Dendritic cell treated with granulocyte-macrophage colony-stimulating factor and Interleukin-4, amounts not matched to agents 40 ng/mL and 50 ng/mL, for 4 days (primary cell): Measurements from ENCODE around the gene RS1.

Experiments
- H3K27ac Mint-ChIP-seq: one replicate; pipeline ENCODE4 v1.8.0; 2022; ENCODE audit warnings: mild to moderate bottlenecking, mixed read lengths
- H3K27me3 Mint-ChIP-seq: one replicate; pipeline ENCODE4 v1.8.0; 2022; ENCODE audit warnings: mild to moderate bottlenecking, mixed read lengths
- H3K36me3 Mint-ChIP-seq: one replicate; pipeline ENCODE4 v1.8.0; 2022; ENCODE audit warnings: low read depth, mixed read lengths
- H3K4me1 Mint-ChIP-seq: one replicate; pipeline ENCODE4 v1.8.0; 2022; ENCODE audit warnings: low read depth, mixed read lengths
- H3K4me3 Mint-ChIP-seq: one replicate; pipeline ENCODE4 v1.8.0; 2022; ENCODE audit warnings: mild to moderate bottlenecking, moderate library complexity, mixed read lengths
- H3K9me3 Mint-ChIP-seq: one replicate; pipeline ENCODE4 v1.8.0; 2022; ENCODE audit warnings: mixed read lengths
- intact Hi-C: fragments of 100-400 bp; cut with micrococcal nuclease; formaldehyde crosslinking; loops from one replicate; pipeline ENCODE4 v1.15.0; 2022

Gene RS1

DNA sequence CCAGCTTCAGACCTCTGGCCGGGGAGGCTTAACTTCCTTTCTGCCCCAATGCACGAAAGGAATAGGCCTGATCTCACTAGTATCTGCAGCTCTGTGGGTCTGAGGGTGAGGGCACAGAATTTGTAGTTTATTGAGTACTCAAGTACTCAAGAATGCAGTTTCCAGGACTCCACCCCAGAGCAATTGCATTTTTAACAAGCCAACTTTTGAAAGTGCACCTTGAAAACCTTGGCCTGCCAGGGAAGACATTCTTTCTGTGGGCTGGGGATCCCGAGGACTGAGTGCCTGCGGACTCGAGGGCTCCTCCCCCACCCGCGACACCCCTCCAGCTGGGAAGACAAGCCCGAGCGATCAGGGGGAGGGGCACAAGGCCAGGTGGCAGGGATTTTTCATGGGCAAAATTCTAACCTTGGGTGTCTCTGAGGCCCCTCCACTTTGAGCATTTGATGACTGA is 22.4 kb downstream of the RS1 start:
- no peaks in the 10 kb centered on the region for H3K36me3 Mint-ChIP-seq
- intact Hi-C loops, result no loop called here
- H3K4me1 Mint-ChIP-seq, result peaks cover 14% of the 10 kb centered on the region
- peaks cover 5% of the 10 kb centered on the region for H3K27me3 Mint-ChIP-seq
- H3K9me3 Mint-ChIP-seq, result no peaks in the 10 kb centered on the region
- H3K4me3 Mint-ChIP-seq, result no peak overlapping the region
- H3K27ac Mint-ChIP-seq, result no peak overlapping the region

DNA sequence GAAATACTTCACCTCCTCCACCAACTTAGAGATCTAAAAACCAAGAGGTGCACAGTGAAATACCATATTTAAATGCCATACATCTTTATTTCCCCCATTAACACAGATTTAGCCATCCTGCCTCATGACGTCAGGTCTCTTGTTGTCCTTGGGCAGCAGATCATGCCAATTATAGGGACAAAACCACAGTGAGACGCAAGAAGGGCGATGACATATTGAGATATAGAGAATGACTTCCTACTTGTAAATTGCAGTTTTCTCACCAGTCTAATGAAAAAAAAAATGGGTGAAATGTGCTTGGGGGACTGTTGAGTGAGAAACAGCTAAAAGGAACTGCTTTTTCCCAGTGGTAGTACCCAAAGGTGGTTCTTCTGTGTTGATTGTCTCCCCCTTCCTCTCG is 24.3 kb downstream of the RS1 start:
- peaks cover 5% of the 10 kb centered on the region for H3K27me3 Mint-ChIP-seq
- H3K4me1 Mint-ChIP-seq, result peaks cover 14% of the 10 kb centered on the region
- no peak overlapping the region for H3K27ac Mint-ChIP-seq
- H3K36me3 Mint-ChIP-seq, result no peaks in the 10 kb centered on the region
- intact Hi-C loops, result no loop called here
- no peaks in the 10 kb centered on the region for H3K9me3 Mint-ChIP-seq
- H3K4me3 Mint-ChIP-seq, result no peak overlapping the region

DNA sequence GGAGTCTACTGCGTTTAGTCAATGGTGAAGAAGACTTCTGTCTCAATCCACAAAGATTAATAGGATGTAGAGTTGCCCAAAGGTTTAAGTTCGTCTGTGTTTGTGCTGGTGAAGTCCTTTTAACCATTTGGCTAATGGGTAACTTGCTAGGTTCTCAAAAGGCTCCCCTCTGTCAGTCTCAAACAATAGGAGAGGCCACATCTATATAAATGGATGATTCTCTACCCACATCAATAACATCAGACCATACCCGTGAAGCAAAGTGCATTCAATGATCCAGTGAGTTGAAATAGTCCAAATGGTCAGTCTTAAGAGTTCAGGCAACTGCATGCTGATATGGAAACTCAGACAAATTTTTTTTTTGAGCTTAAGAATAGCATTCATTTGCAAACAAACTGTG is 28.1 kb downstream of the RS1 start:
- intact Hi-C loops, result no loop called here
- H3K9me3 Mint-ChIP-seq, result no peaks in the 10 kb centered on the region
- no peaks in the 10 kb centered on the region for H3K36me3 Mint-ChIP-seq
- H3K27me3 Mint-ChIP-seq, result peaks cover 5% of the 10 kb centered on the region
- H3K4me3 Mint-ChIP-seq, result no peak overlapping the region
- peaks cover 5% of the 10 kb centered on the region for H3K4me1 Mint-ChIP-seq
- no peak overlapping the region for H3K27ac Mint-ChIP-seq

DNA sequence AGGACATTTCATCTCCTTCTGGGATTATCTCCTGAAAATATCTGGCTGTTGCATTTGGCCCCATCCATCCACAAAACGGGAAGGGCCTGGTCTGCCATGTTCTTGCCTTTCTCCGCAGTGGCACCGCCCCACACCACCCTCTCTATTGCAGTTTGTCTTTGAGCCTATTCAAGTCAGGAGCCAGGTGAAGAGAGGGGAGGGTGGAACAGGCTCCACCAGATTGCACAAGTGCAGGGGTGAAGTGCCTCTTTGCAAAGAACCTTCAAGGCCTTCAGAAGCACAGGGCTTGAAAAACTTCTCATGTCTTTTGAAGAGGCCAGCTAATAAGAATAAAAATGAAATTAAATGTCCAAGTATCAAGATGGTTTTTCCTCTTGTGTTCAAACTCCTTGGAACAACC is 28.7 kb downstream of the RS1 start:
- Mint-ChIP-seq H3K27ac (no peak overlapping the region), H3K27me3 (peaks cover 5% of the 10 kb centered on the region), H3K4me1 (peaks cover 5% of the 10 kb centered on the region), H3K9me3 (no peaks in the 10 kb centered on the region), H3K36me3 (no peaks in the 10 kb centered on the region), H3K4me3 (no peak overlapping the region)
- intact Hi-C loops, result no loop called here

DNA sequence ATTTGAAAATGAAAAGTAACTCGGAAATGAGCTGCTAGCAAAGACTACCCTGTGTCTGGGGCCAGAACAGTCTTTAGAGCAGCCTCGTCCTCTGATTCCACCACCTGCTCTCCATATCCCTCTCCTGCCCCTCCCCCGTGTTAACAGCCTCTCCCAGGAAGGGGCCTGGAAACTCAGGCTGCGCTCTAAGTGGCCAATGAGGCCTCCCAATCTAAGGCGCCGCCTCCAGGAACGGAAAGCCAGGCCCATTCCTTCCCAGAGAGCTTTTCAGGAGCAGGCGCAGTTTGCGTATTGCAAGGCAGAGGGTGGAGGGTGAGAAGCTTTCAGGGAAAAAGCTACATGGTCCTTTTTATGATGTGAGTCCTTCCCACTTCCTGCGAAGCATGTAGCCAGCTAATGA is 31.2 kb downstream of the RS1 start:
- Mint-ChIP-seq H3K27me3 (peaks cover 1% of the 10 kb centered on the region), H3K4me3 (no peak overlapping the region), H3K36me3 (no peaks in the 10 kb centered on the region), H3K4me1 (no peaks in the 10 kb centered on the region), H3K9me3 (no peaks in the 10 kb centered on the region), H3K27ac (no peak overlapping the region)
- intact Hi-C loops, result no loop called here

DNA sequence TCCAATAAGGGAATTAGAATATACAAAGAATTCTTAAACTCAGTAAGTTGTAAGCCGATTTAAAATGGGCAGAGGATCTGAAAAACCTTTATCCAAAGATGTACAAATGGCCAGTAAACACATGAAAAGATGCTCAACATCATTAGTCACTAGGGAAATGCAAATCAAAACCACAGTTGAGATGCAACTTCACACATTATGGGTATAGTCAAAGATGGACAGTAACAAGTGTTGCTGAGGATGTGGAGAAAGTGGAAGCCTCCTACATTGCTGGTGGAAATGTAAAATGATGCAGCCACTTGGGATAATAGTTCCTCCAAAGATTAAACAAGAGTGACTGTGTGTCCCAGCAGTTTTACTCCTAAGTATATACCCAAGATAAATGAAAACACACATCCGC is 32.6 kb downstream of the RS1 start:
- Mint-ChIP-seq H3K9me3 (no peaks in the 10 kb centered on the region), H3K4me1 (no peaks in the 10 kb centered on the region), H3K27ac (no peak overlapping the region), H3K27me3 (no peaks in the 10 kb centered on the region), H3K36me3 (no peaks in the 10 kb centered on the region), H3K4me3 (no peak overlapping the region)
- intact Hi-C loops, result no loop called here

DNA sequence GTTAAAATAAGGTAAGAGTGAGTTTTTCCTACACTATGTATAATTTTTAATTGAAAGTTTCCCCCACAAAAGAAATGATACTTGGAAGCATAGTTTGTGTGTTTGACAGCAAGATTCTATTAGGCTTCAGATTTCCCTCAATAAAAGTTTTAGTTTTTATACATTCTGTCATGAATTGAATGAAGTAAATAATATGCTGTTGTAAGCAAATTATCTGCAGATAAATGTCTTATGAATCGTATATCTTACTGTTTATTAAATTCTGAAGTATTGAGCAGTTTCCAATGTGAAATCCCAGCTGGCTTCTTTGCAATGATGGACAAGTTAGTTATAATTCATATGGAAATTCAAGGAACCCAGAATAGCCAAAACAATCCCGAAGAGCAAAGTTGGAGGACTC is 33.5 kb downstream of the RS1 start:
- Mint-ChIP-seq H3K36me3 (no peaks in the 10 kb centered on the region), H3K4me1 (no peaks in the 10 kb centered on the region), H3K27me3 (no peaks in the 10 kb centered on the region), H3K4me3 (no peak overlapping the region), H3K27ac (no peak overlapping the region), H3K9me3 (no peaks in the 10 kb centered on the region)
- intact Hi-C loops, result no loop called here

DNA sequence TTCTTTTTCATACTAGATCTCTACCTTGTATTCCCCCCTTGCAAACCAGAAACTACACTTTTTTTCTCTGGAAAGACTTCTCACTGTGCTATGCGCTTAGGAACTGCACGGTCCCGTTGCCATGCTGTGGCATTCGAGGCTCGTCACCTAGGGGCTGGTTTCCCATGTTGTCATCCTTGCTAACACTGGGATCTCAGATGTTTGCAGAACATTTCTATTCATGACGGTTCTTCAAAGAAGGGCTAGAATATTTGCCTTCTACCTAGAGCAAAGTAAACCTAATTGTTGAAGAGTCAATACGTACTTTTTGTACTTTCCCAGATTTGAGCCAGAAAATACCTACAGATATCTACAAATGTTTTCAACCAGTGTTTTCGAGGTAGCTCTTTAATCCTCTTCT is 41.0 kb downstream of the RS1 start:
- no peaks in the 10 kb centered on the region for H3K9me3 Mint-ChIP-seq
- H3K4me1 Mint-ChIP-seq, result no peaks in the 10 kb centered on the region
- H3K4me3 Mint-ChIP-seq, result no peak overlapping the region
- intact Hi-C loops, result no loop called here
- no peak overlapping the region for H3K27ac Mint-ChIP-seq
- no peaks in the 10 kb centered on the region for H3K27me3 Mint-ChIP-seq
- peaks cover 34% of the 10 kb centered on the region for H3K36me3 Mint-ChIP-seq

DNA sequence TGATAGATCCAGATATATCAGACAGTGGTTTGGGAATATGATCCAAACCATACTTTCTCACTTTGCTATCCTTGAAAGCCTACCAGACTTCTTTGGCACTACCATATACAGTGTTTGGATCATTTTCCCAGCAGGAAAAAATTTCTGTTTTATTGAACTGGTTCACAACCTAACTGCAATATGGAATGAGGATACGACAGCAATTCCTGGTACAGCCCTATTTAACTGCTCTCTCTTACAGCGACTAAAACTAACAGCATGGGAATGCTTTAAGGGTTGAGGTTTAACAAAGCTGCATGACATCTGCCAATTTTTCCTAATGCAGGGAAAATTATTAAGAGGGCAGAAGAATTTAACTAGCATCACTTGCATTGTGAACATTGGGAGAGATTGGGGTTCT is 47.3 kb downstream of the RS1 start:
- H3K4me3 Mint-ChIP-seq, result no peak overlapping the region
- no peaks in the 10 kb centered on the region for H3K9me3 Mint-ChIP-seq
- no peaks in the 10 kb centered on the region for H3K4me1 Mint-ChIP-seq
- no peaks in the 10 kb centered on the region for H3K27me3 Mint-ChIP-seq
- intact Hi-C loops, result no loop called here
- peaks cover 35% of the 10 kb centered on the region for H3K36me3 Mint-ChIP-seq
- H3K27ac Mint-ChIP-seq, result no peak overlapping the region

DNA sequence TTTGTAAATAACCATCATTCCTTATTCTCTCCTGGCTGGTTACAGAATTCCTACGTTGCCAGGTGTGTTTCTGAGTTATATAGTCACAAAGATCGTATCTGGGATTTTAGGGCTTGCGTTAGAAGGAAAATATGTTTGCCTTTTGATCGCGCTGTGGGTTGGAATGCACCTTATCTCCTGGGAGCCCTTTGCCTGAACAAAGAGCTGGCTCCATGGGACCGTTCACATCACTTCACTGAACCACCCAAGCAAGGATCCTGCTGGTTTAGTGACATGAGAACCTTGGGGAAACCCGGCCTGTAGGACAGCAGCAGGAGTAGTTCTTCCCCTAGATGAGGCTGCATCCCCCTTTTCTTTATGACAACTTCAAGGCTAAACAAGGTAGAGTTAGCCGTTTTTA is 51.6 kb downstream of the RS1 start:
- Mint-ChIP-seq H3K27ac (no peak overlapping the region), H3K4me3 (no peak overlapping the region), H3K36me3 (peaks cover 14% of the 10 kb centered on the region), H3K9me3 (no peaks in the 10 kb centered on the region), H3K4me1 (peaks cover 16% of the 10 kb centered on the region), H3K27me3 (no peaks in the 10 kb centered on the region)
- intact Hi-C loops, result no loop called here

DNA sequence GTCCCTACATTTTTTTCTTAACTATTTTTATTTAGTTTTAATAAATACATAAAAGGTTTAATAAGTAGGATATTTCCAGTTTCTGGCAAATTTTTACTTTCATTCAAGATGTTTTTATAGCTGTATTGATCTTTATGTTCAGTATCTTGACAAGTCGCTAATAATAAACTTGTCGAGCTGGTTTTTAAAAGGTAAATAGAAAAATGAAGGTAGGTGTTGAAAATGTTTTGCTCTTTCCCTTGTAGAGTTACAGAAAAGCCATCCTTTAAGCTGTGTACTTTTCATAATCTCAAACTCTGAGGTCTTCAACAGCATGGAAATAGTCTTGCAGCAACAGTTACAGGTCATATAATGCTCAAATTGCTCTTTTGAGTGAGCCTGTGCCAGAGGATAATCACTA is 52.6 kb downstream of the RS1 start:
- intact Hi-C loops, result no loop called here
- no peaks in the 10 kb centered on the region for H3K27me3 Mint-ChIP-seq
- H3K4me1 Mint-ChIP-seq, result peaks cover 16% of the 10 kb centered on the region
- no peak overlapping the region for H3K27ac Mint-ChIP-seq
- H3K4me3 Mint-ChIP-seq, result no peak overlapping the region
- peaks cover 7% of the 10 kb centered on the region for H3K36me3 Mint-ChIP-seq
- H3K9me3 Mint-ChIP-seq, result no peaks in the 10 kb centered on the region

DNA sequence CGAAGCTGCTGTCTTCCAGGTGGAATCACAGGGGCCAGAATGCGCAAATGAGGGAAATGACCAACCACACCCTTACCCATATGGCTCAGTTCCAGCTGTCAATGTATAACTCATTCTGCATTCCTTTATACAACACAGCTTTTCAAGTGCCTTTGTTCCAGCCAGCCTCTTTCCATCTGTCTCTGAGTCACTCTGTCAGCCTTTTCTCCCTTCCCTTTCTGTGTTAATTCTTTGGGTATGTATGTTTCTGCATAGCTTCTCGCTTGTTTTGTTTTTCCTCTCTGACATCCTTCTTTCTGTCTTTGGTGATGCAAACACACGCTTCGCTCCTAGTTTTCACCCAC is 54.5 kb downstream of the RS1 start:
- H3K27me3 Mint-ChIP-seq, result no peaks in the 10 kb centered on the region
- H3K36me3 Mint-ChIP-seq, result peaks cover 14% of the 10 kb centered on the region
- H3K4me3 Mint-ChIP-seq, result no peak overlapping the region
- intact Hi-C loops, result no loop called here
- no peaks in the 10 kb centered on the region for H3K9me3 Mint-ChIP-seq
- H3K4me1 Mint-ChIP-seq, result peaks cover 16% of the 10 kb centered on the region
- H3K27ac Mint-ChIP-seq, result no peak overlapping the region

DNA sequence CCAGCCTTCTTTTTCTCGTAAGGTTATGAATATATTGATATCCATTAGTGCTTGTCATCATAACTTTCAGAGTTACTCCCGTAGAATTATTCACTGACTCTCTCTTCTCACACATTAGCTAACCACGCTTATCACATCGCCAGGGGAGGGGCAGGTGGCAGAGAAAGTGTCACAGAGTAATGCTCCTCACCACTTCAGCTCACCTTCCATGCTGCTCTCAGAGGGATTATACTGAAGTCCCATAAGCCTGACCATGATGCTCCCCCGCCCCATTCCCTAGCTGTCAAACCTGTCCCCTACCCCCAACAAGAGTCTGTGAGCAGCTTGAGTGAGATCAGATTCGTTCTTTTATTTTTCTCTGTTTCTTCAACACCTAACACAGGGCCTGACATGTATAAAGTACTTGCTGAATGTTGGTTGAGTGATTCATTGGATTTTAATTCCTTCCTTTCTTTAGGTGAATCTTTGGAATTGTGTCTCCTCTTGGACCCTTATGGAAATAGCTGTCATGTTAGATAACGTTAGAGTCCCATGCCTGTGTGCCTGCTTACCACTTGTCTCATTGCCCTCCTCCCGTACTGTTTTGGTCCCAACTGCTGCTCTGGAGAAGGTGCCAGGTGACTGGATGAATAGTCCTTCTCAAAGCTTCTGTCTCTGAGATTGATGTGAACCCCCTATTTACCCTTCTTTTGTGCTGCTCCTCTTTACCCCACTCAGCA is 55.1 kb downstream of the RS1 start:
- intact Hi-C loops, result no loop called here
- Mint-ChIP-seq H3K27ac (no peak overlapping the region), H3K27me3 (no peaks in the 10 kb centered on the region), H3K9me3 (no peaks in the 10 kb centered on the region), H3K4me1 (peaks cover 16% of the 10 kb centered on the region), H3K36me3 (peaks cover 14% of the 10 kb centered on the region), H3K4me3 (no peak overlapping the region)

DNA sequence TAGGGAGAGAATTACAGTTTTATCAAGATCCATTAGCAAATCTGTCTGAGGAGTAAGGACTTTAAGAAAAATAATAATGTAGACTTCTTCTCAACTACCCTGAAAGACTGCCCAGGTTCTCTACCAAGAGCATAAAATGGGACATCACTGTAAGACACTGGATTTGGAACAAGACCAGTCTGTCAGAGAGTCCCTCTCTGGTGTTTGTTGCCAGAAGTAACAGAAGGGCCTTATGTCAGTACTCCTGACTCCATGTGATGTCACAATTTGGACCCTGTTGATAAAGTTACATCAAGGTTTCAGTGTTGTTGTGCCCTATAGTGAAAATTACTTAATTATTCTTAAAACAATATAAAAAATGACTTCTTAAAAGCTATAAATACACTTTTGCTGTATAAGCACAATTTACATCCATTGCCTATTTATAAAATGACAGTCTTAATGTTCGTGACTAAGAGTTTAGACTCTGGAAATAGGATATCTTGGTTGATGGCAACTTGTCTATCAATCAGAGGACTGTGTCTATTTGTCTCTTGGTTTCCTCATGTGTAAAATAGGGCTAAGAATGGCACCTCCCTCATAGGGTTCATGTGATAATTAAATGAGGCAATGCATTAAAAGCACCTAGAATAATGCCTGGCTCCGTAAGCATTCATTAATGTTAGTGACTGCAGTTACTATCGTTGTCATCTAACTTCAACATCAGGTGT is 57.8 kb downstream of the RS1 start:
- intact Hi-C loops, result no loop called here
- peaks cover 16% of the 10 kb centered on the region for H3K4me1 Mint-ChIP-seq
- peaks cover 28% of the 10 kb centered on the region for H3K36me3 Mint-ChIP-seq
- no peaks in the 10 kb centered on the region for H3K9me3 Mint-ChIP-seq
- H3K27ac Mint-ChIP-seq, result no peak overlapping the region
- H3K4me3 Mint-ChIP-seq, result no peak overlapping the region
- H3K27me3 Mint-ChIP-seq, result no peaks in the 10 kb centered on the region

DNA sequence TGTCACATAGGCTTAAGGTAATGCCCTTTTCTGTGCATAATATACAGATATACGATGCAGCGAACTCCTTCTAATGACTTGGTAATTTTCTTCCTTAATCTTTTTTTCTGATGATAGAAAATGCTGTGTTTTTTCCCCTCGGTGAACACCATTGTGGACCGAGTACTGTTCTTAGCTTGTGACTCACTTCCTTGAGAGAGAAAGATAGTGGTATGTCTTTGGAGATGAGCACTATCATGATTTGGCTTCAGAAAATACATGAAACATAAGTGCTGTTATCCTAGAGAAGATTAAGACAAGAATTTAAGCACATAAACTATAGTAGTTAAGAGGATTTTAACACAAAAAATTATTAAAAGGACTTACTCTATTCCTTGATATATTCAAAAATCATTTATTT is 63.9 kb downstream of the RS1 start:
- Mint-ChIP-seq H3K27me3 (no peaks in the 10 kb centered on the region), H3K9me3 (no peaks in the 10 kb centered on the region), H3K4me3 (no peak overlapping the region), H3K4me1 (no peaks in the 10 kb centered on the region), H3K27ac (no peak overlapping the region), H3K36me3 (peaks cover 43% of the 10 kb centered on the region)
- intact Hi-C loops, result no loop called here
